ENCODE results near the gene DGKZ. TPM values are rescaled to one million over a fixed set of nuclear protein-coding genes. Genes with fewer than 3 reads are reported as not detected.

The DGKZ gene
- polyA plus RNA-seq, 3 donors: 30.4 to 217 (median 33.4) TPM

DNA sequence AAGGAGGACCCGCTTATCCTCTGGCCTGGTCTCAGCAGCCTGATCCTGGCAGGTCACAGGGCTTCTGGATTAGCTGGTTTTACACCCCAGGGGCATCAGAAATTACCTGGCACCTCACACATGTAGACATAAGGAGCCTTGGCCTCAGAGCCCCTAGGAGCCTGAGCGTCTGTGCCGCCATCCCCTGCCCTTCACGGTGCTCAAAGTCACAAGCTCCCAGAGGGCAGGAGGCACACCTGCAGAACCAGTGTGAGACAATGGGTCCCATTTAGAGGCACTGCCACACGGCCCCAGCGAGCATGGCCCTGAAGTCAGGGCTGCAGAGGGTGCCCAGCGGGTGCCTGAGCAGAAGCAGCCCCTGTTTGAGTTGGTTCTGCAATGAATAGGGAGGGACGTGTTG lies 3.9 kb downstream of the DGKZ start:
- Mint-ChIP-seq H3K36me3 (peaks cover 17 to 62% of the 10 kb centered on the region in 2 donors), H3K4me3 (no peak overlapping the region), H3K27ac (peak overlapping the region in 5 of 7 donors; percentile 6 to 85 (median 41)), H3K27me3 (ENCODE audit: low read depth in 3 of 3) (no peaks in the 10 kb centered on the region), H3K4me1 (peaks cover 83% of the 10 kb centered on the region), H3K9me3 (no peaks in the 10 kb centered on the region)
- Histone ChIP-seq H3K36me3 (replicated peaks in 1 of 2; ENCODE audit: control insufficient read depth in 1 of 2, insufficient read depth in 2 of 2, low read length in 2 of 2) (peaks cover 27 to 48% of the 10 kb centered on the region in 2 donors), H2AFZ (ENCODE audit: insufficient read depth, low read depth, low read length, poor library complexity, severe bottlenecking) (no peak overlapping the region), H4K20me1 (ENCODE audit: insufficient read depth, low read length) (peaks cover 97% of the 10 kb centered on the region), H3K4me1 (ENCODE audit: control insufficient read depth in 1 of 2, insufficient read depth in 2 of 2, low read length in 2 of 2) (peaks cover 66 to 88% of the 10 kb centered on the region in 2 donors), H3K4me3 (replicated peaks in 1 of 3; ENCODE audit: low read depth in 2 of 3, low read length in 3 of 3) (no peak overlapping the region), H3K9me3 (replicated peaks in 1 of 2; ENCODE audit: control insufficient read depth in 1 of 2, insufficient read depth in 1 of 2, low read length in 2 of 2) (no peaks in the 10 kb centered on the region), H3K79me2 (ENCODE audit: insufficient read depth, low read length) (peaks cover 98% of the 10 kb centered on the region), H3K4me2 (replicated peaks; ENCODE audit: extremely low read depth, low read length, poor library complexity, severe bottlenecking) (no peak overlapping the region), H3K9ac (ENCODE audit: insufficient read depth, low read length, poor library complexity, severe bottlenecking) (peak overlapping the region; percentile 25), H3K27ac (ENCODE audit: low read depth in 1 of 2, low read length in 2 of 2) (peak overlapping the region in 1 of 2 donors; percentile 70), H3K27me3 (ENCODE audit: control insufficient read depth in 2 of 2, insufficient read depth in 2 of 2, low read length in 2 of 2) (no peaks in the 10 kb centered on the region)
- intact Hi-C loops (cut with micrococcal nuclease): no loop called here
- 89% methylated on average over 6 of the region's 8 CpGs for WGBS (ENCODE audit: insufficient coverage)
- DNase-seq: no peak
- TF ChIP-seq CTCF (IDR thresholded peaks at IDR 0.05): no peak

DNA sequence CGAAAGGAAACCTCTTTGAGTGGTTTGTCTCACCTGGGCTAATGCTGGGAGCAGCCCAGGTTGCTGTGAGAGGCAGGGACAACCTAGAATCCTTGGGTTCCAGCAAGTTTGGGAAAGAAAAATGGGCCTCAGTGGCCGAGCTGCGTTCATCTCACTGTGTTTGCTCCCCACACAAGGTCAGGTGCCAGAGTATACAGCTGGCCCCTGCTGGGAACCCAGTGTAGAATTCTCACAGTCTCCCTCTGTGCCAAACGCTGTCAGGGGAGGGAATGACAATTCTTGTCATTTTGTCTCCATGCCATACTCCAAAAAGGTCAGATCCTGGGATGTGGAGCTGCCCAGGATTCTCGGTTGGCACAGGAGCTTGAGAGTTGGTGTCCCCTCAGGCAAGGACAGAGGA lies 4.3 kb downstream of the DGKZ start:
- Histone ChIP-seq H3K9ac (ENCODE audit: insufficient read depth, low read length, poor library complexity, severe bottlenecking) (peak overlapping the region; percentile 25), H3K27ac (ENCODE audit: low read depth in 1 of 2, low read length in 2 of 2) (peak overlapping the region in 1 of 2 donors; percentile 70), H3K79me2 (ENCODE audit: insufficient read depth, low read length) (peaks cover 98% of the 10 kb centered on the region), H3K4me3 (replicated peaks in 1 of 3; ENCODE audit: low read depth in 2 of 3, low read length in 3 of 3) (no peak overlapping the region), H3K4me1 (ENCODE audit: control insufficient read depth in 1 of 2, insufficient read depth in 2 of 2, low read length in 2 of 2) (peaks cover 71 to 89% of the 10 kb centered on the region in 2 donors), H2AFZ (ENCODE audit: insufficient read depth, low read depth, low read length, poor library complexity, severe bottlenecking) (no peak overlapping the region), H3K9me3 (replicated peaks in 1 of 2; ENCODE audit: control insufficient read depth in 1 of 2, insufficient read depth in 1 of 2, low read length in 2 of 2) (no peaks in the 10 kb centered on the region), H3K27me3 (ENCODE audit: control insufficient read depth in 2 of 2, insufficient read depth in 2 of 2, low read length in 2 of 2) (no peaks in the 10 kb centered on the region), H3K36me3 (replicated peaks in 1 of 2; ENCODE audit: control insufficient read depth in 1 of 2, insufficient read depth in 2 of 2, low read length in 2 of 2) (peaks cover 29 to 51% of the 10 kb centered on the region in 2 donors), H4K20me1 (ENCODE audit: insufficient read depth, low read length) (peaks cover 97% of the 10 kb centered on the region), H3K4me2 (replicated peaks; ENCODE audit: extremely low read depth, low read length, poor library complexity, severe bottlenecking) (no peak overlapping the region)
- intact Hi-C loops (cut with micrococcal nuclease): loop anchor here in 1 of 2 donors (2.0 kb wide), 1 partner anchor 15 kb away; no protein-coding TSS in a partner anchor
- no peak for TF ChIP-seq CTCF (IDR thresholded peaks at IDR 0.05)
- H3K27me3 Mint-ChIP-seq (ENCODE audit: low read depth in 3 of 3): no peaks in the 10 kb centered on the region
- peak overlapping the region in 6 of 7 donors; percentile 6 to 89 (median 66) for H3K27ac Mint-ChIP-seq
- H3K9me3 Mint-ChIP-seq: no peaks in the 10 kb centered on the region
- peaks cover 21 to 65% of the 10 kb centered on the region in 2 donors for H3K36me3 Mint-ChIP-seq
- H3K4me3 Mint-ChIP-seq: no peak overlapping the region
- peaks cover 83% of the 10 kb centered on the region for H3K4me1 Mint-ChIP-seq
- WGBS (ENCODE audit: insufficient coverage): 93% methylated on average over 4 of the region's 5 CpGs
- DNase-seq: no peak

All from CD14-positive monocyte (primary cell).